BJ (cell line): Measurements from ENCODE around the gene RASL10A. TPM values are rescaled to one million over a fixed set of nuclear protein-coding genes. Genes with fewer than 3 reads are reported as not detected.

Experiments used
- CTCF ChIA-PET: fragments of 350-600 bp; formaldehyde crosslinking; extraction: SDS; loops from one replicate; lab custom pipeline; 2021; ENCODE audit warnings: antibody characterized with exemption, inconsistent platforms; lab: Yijun Ruan, JAX
- POLR2A ChIA-PET: fragments of 300-600 bp; sonication (Branson Sonifier 250); formaldehyde crosslinking; extraction: SDS; loops from one replicate; lab custom pipeline; 2021; ENCODE audit warnings: antibody characterized with exemption; lab: Charles Lee
- DNase-seq: peaks from one replicate; pipeline ENCODE4 v3.0.0-alpha.2; 2011; ENCODE audit warnings: low read depth
- H3K27me3 ChIP-seq: 2 replicates; pipeline ENCODE4 v1.6.0; 2011; ENCODE audit warnings: low read length; ENCODE audit not compliant: control insufficient read depth, insufficient read depth
- H3K36me3 ChIP-seq: 2 replicates; pipeline ENCODE4 v1.5.1; 2011; ENCODE audit warnings: low read length; ENCODE audit not compliant: control insufficient read depth, insufficient read depth
- H3K4me3 ChIP-seq: 2 replicates; pipeline ENCODE4 v1.5.1; 2011; ENCODE audit warnings: low read depth, mild to moderate bottlenecking, control low read depth, low read length
- polyA plus RNA-seq: library from polyadenylated mRNA; depleted of rRNA; stranded (reverse); fragments of >200 nt; gene quantifications from 2 replicates; pipeline ENCODE4 v1.2.3, GENCODE V29; 2011
- TF ChIP-seq, protein P1 (sequence below): IDR thresholded peaks from 2 replicates; pipeline ENCODE4 v1.5.1; 2011; ENCODE audit warnings: low read depth, mild to moderate bottlenecking, control low read depth, inconsistent platforms, low read length, moderate library complexity; ENCODE audit not compliant: insufficient read depth

The RASL10A gene
- polyA plus RNA-seq, 1 experiment, result 0.16 TPM

DNA sequence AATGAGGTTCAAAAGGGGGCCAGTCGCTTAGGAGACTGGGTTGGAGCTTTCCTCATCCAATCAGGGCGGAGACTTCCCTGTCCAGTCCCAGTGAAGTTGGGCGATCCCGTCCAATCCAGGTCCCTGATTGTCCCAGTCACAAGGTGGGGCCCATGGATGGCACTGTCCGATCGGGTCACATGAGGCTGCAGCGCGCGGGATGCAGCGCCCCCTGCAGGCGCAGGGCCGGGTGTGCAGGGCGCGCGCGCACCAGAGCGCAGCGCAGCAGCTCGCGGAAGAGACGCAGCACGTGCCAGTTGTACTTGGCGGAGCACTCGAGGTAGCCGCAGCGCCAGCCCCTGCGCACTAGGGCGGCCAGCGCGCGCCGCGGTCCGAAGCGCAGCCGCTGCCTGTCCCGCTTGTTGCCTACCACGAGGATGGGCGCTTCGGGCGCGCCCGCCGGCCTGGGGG is 2.3 kb downstream of the RASL10A start:
- CTCF ChIA-PET, result interaction anchor here (0.7 to 2.0 kb wide), 7 partner anchors 9 to 45 kb away, joined by 3 to 6 read pairs (median 4); no protein-coding TSS in a partner anchor
- DNase-seq, result no peak

DNA sequence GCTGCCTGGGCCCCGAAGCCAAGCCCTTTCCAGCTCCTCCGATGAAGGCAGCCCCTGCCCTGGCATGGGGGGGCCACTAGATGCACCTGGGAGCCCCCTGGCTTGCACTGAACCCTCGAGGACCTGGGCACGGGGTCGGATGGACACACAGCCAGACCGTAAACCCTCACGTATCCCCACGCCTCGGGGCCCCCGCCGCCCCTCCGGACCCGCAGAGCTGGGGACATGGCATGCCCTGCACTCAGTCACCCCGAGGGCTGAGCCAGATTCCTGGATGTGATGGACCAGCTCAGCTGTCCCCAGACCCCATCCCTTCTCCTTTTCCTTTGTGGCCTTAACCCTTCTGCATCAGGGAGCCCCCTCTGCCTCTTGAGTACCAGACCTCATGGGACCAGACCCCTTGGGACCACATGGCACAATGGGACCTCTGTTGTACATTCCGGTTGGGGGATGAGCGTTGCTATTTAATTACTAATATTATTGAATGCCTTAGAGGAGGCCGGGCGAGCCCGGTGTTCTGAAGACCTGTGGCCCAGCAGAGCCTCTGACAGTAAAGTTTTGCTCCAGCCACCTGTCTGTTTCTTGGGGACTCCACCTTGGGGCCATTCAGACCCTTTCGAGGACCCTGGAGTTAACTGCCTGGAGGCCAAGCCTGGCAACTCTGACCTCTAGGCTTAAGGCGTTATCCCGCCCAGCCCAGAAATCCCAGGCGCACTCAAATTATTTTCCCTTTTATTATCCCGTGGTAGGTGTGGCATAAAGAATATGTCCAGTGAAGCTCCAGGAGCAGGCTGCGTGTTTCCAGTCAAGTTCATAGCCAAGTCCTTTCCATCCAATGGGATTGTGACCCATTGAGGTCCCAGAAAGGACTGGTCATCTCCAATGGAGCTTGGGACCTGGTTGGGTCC is 3.0 kb downstream of the RASL10A start:
- CTCF ChIA-PET, result interaction anchor here (0.7 to 2.0 kb wide), 7 partner anchors 9 to 46 kb away, joined by 3 to 8 read pairs (median 5); no protein-coding TSS in a partner anchor
- TF ChIP-seq, protein P1, sequence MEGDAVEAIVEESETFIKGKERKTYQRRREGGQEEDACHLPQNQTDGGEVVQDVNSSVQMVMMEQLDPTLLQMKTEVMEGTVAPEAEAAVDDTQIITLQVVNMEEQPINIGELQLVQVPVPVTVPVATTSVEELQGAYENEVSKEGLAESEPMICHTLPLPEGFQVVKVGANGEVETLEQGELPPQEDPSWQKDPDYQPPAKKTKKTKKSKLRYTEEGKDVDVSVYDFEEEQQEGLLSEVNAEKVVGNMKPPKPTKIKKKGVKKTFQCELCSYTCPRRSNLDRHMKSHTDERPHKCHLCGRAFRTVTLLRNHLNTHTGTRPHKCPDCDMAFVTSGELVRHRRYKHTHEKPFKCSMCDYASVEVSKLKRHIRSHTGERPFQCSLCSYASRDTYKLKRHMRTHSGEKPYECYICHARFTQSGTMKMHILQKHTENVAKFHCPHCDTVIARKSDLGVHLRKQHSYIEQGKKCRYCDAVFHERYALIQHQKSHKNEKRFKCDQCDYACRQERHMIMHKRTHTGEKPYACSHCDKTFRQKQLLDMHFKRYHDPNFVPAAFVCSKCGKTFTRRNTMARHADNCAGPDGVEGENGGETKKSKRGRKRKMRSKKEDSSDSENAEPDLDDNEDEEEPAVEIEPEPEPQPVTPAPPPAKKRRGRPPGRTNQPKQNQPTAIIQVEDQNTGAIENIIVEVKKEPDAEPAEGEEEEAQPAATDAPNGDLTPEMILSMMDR, result no peak
- DNase-seq, result no peak
- POLR2A ChIA-PET, result no interaction called here
- H3K4me3 ChIP-seq, result no peak overlapping the region
- peaks cover 4% of the 10 kb centered on the region for H3K36me3 ChIP-seq
- peaks cover 18% of the 10 kb centered on the region for H3K27me3 ChIP-seq

More for the DNA sequence above, 2.3 kb downstream of the RASL10A start:
- peaks cover 18% of the 10 kb centered on the region for H3K27me3 ChIP-seq
- peaks cover 4% of the 10 kb centered on the region for H3K36me3 ChIP-seq
- no peak overlapping the region for H3K4me3 ChIP-seq
- TF ChIP-seq, protein P1, result peak; percentile 46
- POLR2A ChIA-PET, result no interaction called here

DNA sequence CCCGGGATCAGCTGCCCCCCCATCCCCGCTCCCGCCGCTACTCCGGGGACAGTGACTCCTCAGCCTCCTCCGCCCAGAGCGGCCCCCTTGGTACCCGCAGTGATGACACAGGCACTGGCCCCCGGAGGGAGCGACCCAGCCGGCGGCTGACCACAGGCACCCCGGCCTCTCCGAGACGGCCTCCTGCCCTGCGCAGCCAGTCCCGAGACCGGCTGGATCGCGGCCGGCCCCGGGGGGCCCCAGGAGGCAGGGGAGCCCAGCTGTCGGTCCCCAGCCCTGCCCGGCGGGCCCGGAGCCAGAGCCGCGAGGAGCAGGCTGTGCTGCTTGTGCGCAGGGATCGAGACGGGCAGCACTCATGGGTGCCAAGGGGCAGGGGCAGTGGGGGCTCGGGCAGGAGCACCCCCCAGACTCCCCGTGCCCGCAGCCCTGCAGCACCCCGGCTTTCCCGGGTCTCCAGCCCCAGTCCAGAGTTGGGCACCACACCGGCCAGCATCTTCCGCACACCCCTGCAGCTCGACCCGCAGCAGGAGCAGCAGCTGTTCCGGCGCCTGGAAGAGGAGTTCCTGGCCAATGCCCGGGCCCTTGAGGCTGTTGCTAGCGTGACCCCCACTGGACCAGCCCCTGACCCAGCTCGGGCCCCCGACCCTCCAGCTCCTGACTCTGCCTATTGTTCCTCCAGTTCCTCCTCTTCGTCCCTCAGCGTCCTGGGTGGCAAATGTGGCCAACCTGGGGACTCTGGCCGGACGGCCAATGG is 3.9 kb downstream of the RASL10A start:
- CTCF ChIA-PET, result interaction anchor here (1.8 kb wide), 1 partner anchor 47 kb away, joined by 8 read pairs; no protein-coding TSS in a partner anchor
- POLR2A ChIA-PET, result no interaction called here
- H3K4me3 ChIP-seq, result no peak overlapping the region
- H3K36me3 ChIP-seq, result peaks cover 4% of the 10 kb centered on the region
- no peak for DNase-seq
- TF ChIP-seq, protein P1, result no peak
- peaks cover 18% of the 10 kb centered on the region for H3K27me3 ChIP-seq

DNA sequence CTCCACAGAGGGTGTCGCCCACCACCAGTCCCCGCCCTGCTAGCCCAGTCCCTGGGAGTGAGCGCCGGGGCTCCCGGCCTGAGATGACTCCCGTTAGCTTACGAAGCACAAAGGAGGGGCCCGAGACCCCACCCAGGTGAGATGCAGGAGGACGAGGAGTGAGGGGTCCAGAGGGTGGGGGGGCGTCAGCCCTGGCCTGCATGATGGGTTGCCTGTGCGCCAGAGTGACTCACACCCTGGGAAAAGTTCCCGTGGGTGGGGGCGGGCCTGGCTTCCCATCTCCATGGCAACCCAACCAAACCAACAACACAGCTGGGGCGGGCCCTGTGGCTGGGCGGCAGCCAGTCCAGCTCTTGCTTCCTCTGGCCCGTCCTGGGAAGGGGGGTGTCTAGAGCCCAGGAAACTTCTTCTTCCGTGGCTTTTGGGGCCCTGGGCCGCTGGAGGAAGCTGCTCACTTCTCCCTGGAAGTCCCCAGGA is 4.6 kb downstream of the RASL10A start:
- H3K27me3 ChIP-seq, result peaks cover 14% of the 10 kb centered on the region
- H3K4me3 ChIP-seq, result no peak overlapping the region
- peaks cover 4% of the 10 kb centered on the region for H3K36me3 ChIP-seq
- POLR2A ChIA-PET, result no interaction called here
- DNase-seq, result peak; percentile 88
- TF ChIP-seq, protein P1, result no peak
- CTCF ChIA-PET, result interaction anchor here (1.8 kb wide), 1 partner anchor 48 kb away, joined by 8 read pairs; no protein-coding TSS in a partner anchor
